ENCODE results near the gene NUDT3. TPM values are rescaled to one million over a fixed set of nuclear protein-coding genes. Genes with fewer than 3 reads are reported as not detected.
"Not testable (repeated sequence)": the region's sequence is repeated elsewhere in the genome, so short reads cannot be mapped to it uniquely, and the experiment has no call there.

NUDT3 gene
- total and polyA plus RNA-seq, 7 donors = 10.6 to 70.5 (median 33.3) TPM

- no peak overlapping the region for H3K4me3 ChIP-seq
- peaks cover 11 to 61% of the 10 kb centered on the region in 2 donors for H3K36me3 ChIP-seq (ENCODE audit: insufficient read depth in 1 of 2, low read depth in 1 of 2)
- 66 to 79% (median 70%) methylated on average over 7 of the region's 7 CpGs for WGBS, 3 donors
- no peak for DNase-seq
- peak overlapping the region; percentile 25 for H3K27ac ChIP-seq
- H3K9me3 ChIP-seq = no peaks in the 10 kb centered on the region
- H3K27me3 ChIP-seq (ENCODE audit: insufficient read depth in 3 of 3, low read length in 2 of 3) = no peaks in the 10 kb centered on the region
- peaks cover 7% of the 10 kb centered on the region for H3K4me1 ChIP-seq
- TF ChIP-seq CTCF (IDR thresholded peaks at IDR 0.05) = no peak
- no peak for ATAC-seq
- intact Hi-C loops (cut with DNase I) = no loop called here
Measured at GRCh38 chr6:34416877-34417371, 24.5 kb upstream of the NUDT3 start.

DNA sequence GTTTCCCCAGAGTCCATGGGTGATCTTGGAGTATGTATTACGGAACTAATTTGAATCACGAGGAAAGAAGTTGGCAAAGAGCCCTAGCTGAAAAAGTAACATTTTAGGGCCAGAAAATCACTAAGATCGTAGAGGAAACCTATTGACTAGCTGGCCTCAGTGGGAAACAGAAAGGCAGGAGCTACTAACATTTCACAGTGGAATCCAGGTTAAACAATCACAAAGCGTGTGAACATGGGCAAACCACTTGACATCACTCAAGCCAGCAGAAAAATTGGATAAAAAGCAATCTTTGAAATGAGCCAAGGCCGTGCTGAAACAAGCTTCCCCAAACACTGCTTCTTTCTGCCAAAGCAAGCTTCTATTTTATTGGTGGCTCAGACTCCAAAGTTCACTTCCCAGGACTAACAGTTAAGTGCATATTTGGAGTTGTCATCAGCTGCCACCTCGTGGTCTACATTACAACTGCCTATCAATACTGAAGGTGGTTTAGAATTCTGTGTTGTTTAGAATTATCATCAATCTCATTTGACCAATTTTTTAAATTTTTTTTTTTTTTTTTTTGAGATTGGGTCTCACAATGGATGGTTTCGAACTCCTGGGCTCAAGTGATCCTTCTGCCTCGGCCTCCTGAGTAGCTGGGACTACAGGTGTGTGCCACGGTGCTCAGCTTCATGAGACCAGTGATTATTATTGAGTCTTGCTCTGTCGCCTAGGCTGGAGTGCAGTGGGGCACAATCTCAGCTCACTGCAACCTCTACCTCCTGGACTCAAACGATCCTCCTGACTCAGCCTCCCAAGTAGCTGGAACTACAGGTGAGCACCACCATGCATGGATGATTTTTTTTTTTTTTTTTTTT lies 22.8 kb upstream of the NUDT3 start:
- ATAC-seq (peak; percentile 82 to 92 (median 86)), DNase-seq (no peak)
- 51 to 63% (median 55%) methylated on average over 11 of the region's 11 CpGs for WGBS, 3 donors
- TF ChIP-seq CTCF (IDR thresholded peaks at IDR 0.05) = peak; percentile 66
- intact Hi-C loops (cut with DNase I) = loop anchor here (1.0 to 2.0 kb wide), 3 partner anchors 166 to 218 kb away; partner anchors contain the start of gene SMIM29 (in 2 of the 2)
- Histone ChIP-seq H3K36me3 (ENCODE audit: insufficient read depth in 1 of 2, low read depth in 1 of 2) (peaks cover 8 to 44% of the 10 kb centered on the region in 2 donors), H3K9me3 (no peaks in the 10 kb centered on the region), H3K4me1 (peaks cover 7% of the 10 kb centered on the region), H3K27ac (peak overlapping the region; percentile 63), H3K4me3 (no peak overlapping the region), H3K27me3 (ENCODE audit: insufficient read depth in 3 of 3, low read length in 2 of 3) (no peaks in the 10 kb centered on the region)

DNA sequence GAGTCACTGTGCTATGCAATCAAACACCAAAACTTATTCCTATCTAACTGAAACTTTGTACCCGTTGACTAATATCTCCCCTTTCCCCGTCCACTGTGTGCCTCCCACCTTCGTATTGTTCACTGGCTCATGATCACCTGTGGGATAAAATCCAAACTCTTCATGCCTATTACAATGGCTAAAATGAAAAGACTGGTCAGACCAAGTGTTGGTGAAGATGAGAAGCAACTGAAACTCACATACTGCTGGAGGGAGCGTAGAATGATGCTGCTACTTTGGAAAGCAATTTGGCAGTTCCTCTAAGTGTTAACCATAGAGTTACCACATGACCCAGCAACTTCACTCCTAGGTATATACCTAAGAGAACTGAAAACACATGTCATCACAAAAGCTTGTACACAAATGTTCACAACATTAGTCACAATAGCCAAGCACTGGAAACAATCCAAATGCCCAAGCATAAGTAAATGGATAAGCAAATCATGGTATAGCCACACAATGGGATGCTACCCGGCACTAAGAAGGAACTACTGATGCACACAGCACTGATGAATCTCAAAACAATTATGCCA lies 20.3 kb upstream of the NUDT3 start:
- no peaks in the 10 kb centered on the region for H3K9me3 ChIP-seq
- DNase-seq = no peak
- intact Hi-C loops (cut with DNase I) = no loop called here
- WGBS, 3 donors = 91 to 97% (median 94%) methylated on average over 5 of the region's 5 CpGs
- no peak for TF ChIP-seq CTCF (IDR thresholded peaks at IDR 0.05)
- no peak overlapping the region for H3K4me3 ChIP-seq
- ATAC-seq = no peak
- H3K27me3 ChIP-seq (ENCODE audit: insufficient read depth in 3 of 3, low read length in 2 of 3) = no peaks in the 10 kb centered on the region
- H3K27ac ChIP-seq = no peak overlapping the region
- H3K36me3 ChIP-seq (ENCODE audit: insufficient read depth in 1 of 2, low read depth in 1 of 2) = peaks cover 4 to 19% of the 10 kb centered on the region in 2 donors
- H3K4me1 ChIP-seq = peaks cover 7% of the 10 kb centered on the region

- no peak for ATAC-seq
- Histone ChIP-seq H3K27me3 (ENCODE audit: insufficient read depth in 3 of 3, low read length in 2 of 3) (no peaks in the 10 kb centered on the region), H3K9me3 (no peaks in the 10 kb centered on the region), H3K27ac (no peak overlapping the region), H3K36me3 (ENCODE audit: insufficient read depth in 1 of 2, low read depth in 1 of 2) (peaks cover 0 to 12% of the 10 kb centered on the region in 2 donors), H3K4me1 (peaks cover 7% of the 10 kb centered on the region), H3K4me3 (no peak overlapping the region)
- intact Hi-C loops (cut with DNase I) = no loop called here
- no peak for DNase-seq
- TF ChIP-seq CTCF (IDR thresholded peaks at IDR 0.05) = no peak
- 74 to 83% (median 79%) methylated on average over 5 of the region's 5 CpGs for WGBS, 3 donors
Measured at GRCh38 chr6:34412016-34412415, 19.5 kb upstream of the NUDT3 start.

DNA sequence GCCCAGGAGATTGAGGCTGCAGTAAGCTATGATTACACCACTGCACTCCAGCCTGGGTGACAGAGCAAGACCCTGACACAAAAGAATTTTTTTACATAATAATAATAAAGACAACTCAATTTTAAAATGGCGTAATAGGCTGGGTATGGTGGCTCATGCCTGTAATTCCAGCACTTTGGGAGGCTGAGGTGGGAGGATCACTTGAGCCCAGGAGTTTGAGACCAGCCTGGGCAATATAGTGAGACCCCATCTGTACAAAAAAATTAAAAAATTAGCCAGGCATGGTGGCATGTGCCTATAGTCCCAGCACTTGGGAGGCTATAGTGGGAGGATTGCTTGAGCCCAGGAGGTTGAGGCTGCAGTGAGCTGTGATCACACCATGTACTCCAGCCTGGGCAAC lies 15.4 kb upstream of the NUDT3 start:
- H3K9me3 ChIP-seq; H3K36me3 ChIP-seq (ENCODE audit: insufficient read depth in 1 of 2, low read depth in 1 of 2); ATAC-seq; H3K4me3 ChIP-seq; H3K4me1 ChIP-seq; H3K27me3 ChIP-seq (ENCODE audit: insufficient read depth in 3 of 3, low read length in 2 of 3); DNase-seq; intact Hi-C loops (cut with DNase I); H3K27ac ChIP-seq: not testable (repeated sequence)
- WGBS, 3 donors = 97 to 99% (median 97%) methylated on average over 1 of the region's 1 CpG

All from psoas muscle (tissue), 8 donors.